GM18520 (cell line): ENCODE data around the gene GRIK4.

Source experiments
- ATAC-seq: cut with Tn5 transposase; IDR thresholded peaks from one replicate; pipeline ENCODE4 v1.9.1; 2021; ENCODE audit not compliant: unreplicated experiment

Gene GRIK4

GRCh38 chr11:120524536-120525085 lies 13.1 kb downstream of the GRIK4 start:
- ATAC-seq = no peak

DNA sequence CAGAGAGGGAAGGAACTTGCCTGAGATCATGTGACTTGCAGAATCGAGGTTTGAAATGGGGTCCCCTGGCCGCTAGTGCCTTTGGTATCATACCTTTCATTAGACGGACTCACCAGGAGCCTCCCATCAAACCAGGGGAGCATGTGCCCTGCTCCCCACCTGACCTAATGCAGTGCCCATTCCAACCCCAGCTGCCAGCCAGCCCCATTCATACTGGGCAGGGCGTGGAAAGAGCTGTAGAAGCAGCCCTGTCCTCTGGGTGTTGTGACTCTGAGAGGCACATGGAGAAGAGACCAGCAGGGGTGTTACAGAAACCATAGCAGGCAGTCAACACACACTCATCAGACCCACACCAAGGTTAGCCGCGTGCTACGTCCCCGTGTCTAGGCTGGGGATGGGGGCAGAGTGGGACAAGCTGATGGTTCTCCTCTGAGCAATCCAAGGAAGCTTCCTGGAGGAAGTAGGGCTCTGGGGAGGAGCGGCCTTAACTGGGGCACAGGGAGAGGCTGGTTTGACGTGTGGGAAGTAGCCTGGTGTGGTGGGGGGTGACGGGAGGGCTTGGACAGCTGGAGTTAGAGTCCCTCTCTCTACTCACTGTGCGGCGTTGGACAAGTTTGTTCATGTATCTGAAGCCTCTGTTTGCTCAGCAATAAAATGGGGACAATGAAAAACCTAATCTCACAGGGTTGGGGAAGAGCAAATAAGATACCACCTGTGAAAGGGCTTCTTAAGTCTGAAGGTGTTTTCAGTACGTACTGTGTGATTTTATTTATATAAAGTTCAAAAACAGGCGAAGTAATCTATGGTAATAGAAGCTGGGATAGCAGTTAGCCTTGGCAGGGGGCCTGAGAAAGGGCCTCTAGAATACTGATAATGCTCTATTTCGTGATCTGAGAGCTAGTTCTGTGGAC lies 14.0 kb downstream of the GRIK4 start:
- no peak for ATAC-seq

- ATAC-seq = no peak
Observed at GRCh38 chr11:120526241-120526640, 14.7 kb downstream of the GRIK4 start.

DNA sequence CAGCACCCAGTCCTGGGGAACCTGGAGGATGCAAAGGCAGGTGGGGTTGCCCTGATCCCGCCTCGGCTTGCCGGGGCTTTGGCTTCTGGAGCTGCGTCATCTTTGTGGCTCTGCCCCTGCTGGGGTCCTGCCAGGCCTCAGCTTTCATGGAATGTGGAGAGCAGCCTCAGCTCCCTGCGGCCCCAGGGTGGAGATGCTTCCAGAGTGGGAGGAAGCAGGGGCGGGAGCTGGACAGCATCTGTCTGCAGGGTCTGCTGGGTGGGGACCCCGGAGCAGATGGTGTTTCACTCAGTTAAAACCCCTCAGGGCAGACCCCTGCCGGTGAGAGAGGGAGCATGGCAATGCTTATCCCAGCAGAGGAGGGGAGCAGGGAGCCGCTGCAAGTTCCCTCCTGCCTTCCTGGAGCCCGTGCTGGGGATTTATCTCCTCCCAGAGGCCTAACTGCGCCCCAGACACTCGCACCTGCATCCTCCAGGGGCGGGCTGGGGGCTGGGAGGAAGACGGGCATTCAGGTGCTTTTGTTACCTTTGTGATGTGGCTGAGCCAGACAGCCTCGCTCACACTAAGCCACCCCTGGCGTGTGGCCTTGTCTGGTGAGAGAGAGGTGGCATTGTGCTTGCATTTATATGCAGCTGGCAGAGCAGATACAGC lies 15.7 kb downstream of the GRIK4 start:
- no peak for ATAC-seq

DNA sequence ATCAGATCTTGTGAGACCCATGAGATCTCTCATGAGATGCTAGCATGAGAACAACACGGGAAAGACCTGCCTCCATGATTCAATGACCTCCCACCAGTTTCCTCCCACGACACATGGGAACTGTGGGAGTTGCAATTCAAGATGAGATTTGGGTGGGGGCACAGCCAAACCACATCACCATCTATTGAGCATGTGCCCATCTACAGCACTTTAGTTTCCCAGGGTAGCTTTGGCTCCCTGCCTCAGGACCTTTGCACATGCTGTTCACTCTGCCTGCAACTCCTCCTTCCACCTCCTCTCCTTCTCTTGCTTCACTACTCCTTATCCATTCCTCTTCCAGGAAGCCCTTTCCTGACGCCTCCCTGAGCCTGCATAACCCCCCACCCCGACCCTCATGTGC lies 17.2 kb downstream of the GRIK4 start:
- no peak for ATAC-seq

DNA sequence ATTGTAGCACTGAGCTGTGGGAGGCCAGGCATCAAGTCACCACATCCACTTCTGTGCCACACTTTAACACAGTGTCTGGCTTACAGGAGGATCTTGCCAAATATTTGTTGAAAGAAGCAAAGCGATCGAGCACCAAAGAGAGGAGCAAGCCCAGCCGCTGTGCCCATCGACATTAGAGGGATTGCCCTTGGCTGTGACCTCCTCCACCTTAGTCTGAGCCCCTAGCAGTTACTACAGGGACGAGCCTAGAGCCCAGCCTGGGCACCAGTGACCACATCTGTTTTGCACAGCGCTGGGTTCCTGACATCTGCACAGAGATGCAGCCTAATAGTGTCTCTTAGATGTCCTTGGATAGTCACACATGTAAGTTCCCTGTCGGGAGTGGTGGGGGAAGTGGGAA lies 17.7 kb downstream of the GRIK4 start:
- no peak for ATAC-seq

GRCh38 chr11:120529911-120530310 lies 18.4 kb downstream of the GRIK4 start:
- no peak for ATAC-seq

- ATAC-seq = no peak
Observed at GRCh38 chr11:120532082-120532831, 20.7 kb downstream of the GRIK4 start.

DNA sequence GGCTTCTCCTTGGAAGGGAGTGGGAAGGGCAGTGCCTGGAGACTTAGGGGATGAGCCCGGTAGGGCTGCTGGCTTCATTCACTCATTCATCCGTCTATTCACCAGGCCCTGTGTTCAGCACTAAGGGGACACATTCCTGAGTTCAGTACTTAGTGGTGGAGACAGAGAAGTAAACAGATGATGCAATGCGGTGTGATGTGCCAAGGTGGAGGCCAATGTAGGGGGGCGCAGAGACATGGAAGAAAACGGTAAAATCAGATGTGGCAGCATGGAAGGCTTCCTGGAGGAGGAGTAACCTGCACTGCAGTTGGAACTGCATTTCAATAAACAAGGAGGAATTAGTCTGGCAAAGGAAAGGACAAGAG lies 21.3 kb downstream of the GRIK4 start:
- ATAC-seq = no peak

DNA sequence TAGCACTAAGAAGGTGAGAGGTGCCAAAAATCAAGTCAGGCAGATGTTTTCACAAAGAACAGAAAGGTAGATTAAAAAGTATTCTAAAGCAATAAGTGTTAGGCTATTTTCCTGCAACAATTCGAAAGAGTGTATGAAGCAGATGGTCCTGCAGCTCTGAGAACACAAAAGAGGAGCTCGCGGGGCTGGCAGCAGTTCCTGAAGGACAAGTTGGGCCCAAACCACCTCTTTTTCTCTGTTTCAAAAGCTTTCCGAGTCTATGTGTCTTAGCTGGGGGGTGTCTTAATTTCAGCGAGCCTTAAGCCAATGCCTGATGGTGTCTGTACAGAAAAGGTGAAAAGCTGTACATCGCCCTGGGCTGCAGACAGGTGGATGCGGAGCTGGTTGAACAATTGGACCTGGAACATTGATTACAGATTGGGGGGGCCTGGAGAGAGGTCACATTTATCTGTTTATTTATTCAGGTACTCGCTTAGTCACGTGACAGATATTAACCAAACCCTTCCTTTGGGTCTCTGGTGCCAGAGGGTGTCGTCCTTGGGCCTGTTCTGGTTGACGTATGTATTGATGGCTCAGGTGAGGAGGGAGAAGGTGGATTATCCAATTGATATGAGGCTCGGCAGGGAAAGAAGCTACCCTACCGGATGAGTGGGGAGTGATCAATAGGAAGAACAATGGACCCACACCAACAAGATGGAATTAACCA lies 24.7 kb downstream of the GRIK4 start:
- ATAC-seq = no peak

DNA sequence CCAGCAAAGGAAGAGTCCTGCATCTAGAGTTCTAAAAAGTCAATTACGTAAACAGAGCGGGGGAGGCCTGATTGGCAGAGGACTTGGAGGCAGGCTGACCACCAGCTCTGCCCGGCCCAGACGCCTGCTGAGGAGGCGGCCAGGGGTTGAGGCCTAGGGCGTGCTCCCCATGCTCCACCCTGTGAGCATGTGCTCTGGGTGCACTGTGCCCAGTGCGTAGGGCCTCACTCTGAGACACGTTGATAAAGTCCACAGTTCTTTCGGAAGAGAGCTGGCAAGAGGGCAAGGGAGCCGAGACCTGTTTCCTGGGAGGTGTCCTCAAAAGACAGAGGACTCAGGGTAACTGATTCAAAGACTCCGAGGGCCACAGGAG lies 25.2 kb downstream of the GRIK4 start:
- no peak for ATAC-seq

DNA sequence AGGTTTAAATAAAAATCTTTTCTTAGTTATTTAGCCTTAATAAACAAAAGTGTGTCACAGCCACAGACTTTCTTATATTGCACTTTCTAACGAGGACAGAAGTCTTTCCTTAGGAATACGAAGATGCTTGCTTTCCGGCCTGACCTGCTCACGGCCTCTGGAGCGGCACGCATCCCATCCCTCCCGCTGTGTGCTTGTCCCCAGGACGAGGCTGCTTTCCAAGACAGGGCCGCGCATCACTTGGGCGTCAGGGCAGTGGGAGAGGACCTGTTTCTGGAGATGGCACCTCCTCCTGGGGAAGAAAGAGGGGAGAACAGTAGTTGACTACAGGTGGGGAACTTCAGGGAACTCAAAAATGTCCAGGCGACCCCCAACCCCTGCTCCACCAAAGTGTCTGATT lies 26.4 kb downstream of the GRIK4 start:
- no peak for ATAC-seq

DNA sequence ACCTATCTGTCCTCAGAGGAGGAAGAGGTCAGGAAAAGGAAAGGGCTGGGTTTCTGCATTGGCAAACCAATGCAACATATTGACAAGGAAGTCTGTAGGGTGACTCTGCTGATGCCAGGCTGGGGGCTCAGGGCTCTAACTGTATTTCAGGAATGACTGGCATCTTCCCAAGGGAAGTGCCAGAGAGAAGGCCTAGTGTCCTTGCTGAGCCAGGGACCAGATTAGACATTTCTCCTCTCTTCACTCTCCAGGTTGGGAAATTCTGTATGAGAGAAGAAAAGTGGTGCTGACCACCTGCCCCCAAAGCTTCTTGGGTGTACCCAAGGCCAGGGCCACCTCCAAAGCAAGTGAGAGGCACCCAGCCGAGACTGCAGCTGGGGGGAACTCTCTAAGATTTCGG lies 27.2 kb downstream of the GRIK4 start:
- ATAC-seq = no peak

DNA sequence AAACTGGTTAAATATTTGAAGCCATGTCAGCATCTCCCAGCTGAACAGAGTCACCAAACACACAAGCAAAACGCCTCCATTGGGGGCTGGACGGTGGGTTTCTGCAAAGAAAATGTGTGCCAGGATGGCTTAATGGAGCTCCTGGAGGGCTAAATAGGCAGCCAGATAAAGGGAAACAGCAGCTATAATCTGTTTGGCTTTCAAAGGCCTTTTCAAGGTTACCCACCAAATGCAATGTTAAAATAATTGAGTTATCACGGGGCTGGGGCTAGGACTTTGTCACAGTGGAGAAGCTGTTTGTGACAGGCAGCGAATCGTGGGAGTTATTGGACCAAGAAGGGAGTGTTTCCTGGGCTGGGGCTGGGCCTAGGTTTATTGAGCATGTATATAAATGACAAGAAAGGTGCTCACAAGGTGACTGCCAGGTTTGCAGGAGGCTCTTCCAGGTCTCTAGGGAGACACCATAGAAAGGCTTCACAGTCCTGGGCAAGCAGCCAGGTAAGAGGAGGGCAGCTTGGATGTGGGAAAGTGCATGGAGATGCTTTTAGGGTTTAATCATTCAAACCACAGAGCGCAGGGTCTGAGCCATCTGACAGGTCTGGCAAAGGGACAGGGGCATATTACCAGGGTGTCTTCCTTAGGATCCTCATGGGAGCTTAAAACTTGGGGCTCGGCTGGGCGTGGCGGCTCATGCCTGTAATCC lies 28.3 kb downstream of the GRIK4 start:
- ATAC-seq = no peak

DNA sequence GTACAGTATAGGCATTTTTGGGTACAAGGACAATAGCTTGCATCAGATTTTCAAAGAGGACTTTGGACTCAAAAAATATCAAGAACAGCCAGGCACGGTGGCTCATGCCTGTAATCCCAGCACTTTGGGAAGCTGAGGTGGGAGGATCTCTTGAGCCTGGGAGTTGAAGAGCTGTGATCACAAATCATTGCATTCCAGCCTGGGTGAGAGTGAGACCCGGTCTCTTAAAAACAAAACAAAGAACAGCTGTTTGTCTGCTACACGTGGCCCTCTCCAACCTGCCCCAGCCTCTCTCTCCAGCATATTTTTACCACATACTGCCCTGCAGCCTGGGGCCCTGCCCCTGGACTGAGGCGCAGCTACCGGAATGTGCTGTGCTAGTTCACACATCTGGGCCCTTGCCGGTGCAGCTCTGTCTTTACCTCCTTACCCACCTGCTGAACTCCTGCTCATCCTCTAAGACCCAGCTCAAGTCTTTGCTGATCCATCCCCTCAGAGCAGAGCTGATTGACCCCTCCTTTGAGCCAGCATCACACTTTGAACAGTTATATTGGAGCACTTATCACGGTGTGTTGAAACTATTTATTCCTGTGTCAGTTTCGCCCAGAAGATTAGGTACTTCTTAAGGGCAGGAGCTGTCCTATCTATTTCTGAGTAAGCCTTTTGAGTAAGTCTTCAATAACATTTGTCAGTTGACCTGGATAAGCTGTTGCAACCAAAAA lies 29.4 kb downstream of the GRIK4 start:
- ATAC-seq = no peak

- no peak for ATAC-seq
Observed at GRCh38 chr11:120543521-120544215, 32.1 kb downstream of the GRIK4 start.

GRCh38 chr11:120545813-120546212 lies 34.3 kb downstream of the GRIK4 start:
- no peak for ATAC-seq

DNA sequence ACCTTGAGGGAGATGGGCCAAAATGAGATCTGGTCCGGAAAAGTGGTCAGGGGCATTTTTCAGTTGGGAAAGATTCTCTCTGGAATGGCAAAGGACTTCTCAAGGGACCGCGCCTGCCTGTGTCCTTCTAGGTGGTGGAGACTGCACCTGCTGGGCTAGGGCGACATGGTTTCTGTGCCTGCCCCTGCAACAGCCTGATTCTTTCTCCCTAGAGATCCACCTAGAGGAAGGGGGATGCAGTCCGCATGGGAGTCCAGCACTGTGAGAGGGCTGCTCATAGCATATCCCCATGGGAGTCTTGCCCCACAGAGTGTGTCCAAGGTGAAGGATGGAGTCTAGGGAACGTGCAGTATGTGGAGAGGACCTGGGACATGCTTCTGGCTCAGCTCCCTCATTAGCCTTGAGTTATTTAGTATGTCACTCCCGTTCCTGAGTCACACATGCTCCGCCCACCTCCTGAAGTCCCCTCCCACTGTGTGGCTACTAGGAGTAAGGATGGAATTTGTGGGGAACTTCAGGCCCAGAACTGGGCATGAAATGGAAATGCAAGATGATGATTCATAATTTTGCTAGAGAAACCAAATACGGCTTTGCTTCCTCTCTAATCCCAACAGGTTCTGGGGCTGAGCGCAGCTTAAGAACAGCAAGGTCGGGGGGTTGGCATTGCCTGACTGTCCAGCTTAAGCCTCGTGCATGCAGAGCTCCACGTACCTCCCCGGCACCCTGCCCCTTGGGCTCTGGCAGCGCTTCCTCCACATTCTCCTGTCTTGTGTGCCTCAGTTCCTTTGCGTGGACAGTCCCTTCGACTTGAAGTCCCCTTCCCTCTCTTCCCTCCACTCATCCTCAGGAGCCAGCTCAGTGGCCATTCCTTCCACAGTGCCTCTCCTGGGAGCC lies 35.0 kb downstream of the GRIK4 start:
- no peak for ATAC-seq
